ENCODE measurements around the gene PRLH.

PRLH gene

DNA sequence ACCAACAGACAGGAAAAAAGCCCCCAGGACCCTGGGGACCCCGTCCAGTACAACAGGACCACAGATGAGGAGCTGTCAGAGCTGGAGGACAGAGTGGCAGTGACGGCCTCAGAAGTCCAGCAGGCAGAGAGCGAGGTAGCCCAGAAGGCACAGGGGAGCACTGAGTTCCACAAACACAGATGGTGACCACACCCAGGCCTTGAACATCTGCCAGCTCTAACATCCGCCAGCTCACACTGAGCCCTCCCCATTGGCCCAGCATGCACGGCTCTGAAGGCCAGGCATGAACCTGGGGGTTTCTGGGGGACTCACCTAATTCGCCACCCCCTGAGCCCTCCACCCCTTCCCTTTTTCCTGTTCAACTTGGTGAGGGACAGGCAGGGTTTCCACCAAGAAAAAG is 25.6 kb upstream of the PRLH start:
- no peak overlapping the region for H3K27ac ChIP-seq
- TF ChIP-seq, protein P1, sequence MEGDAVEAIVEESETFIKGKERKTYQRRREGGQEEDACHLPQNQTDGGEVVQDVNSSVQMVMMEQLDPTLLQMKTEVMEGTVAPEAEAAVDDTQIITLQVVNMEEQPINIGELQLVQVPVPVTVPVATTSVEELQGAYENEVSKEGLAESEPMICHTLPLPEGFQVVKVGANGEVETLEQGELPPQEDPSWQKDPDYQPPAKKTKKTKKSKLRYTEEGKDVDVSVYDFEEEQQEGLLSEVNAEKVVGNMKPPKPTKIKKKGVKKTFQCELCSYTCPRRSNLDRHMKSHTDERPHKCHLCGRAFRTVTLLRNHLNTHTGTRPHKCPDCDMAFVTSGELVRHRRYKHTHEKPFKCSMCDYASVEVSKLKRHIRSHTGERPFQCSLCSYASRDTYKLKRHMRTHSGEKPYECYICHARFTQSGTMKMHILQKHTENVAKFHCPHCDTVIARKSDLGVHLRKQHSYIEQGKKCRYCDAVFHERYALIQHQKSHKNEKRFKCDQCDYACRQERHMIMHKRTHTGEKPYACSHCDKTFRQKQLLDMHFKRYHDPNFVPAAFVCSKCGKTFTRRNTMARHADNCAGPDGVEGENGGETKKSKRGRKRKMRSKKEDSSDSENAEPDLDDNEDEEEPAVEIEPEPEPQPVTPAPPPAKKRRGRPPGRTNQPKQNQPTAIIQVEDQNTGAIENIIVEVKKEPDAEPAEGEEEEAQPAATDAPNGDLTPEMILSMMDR (conservative IDR thresholded peaks at IDR 0.05), result no peak

DNA sequence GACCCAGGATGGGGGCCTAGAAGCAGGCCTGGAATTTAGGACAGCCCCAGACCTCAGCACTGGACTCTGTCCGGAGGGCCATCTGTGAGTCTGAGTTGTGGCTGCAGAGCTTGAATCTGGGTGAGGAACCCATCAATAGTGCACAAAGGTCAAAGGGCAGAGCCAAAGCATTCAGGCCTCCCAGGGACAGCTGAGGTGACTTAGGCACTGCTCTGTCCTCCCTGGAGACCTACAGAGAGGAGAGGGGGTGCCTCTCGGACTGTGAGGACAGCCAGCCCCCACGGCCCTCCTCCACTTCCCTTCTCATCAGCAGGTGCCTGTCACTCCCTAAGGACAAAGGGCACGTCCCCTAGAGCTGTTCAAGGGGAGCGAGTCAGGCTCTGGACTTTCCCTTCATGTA is 25.1 kb upstream of the PRLH start:
- TF ChIP-seq, protein P1 (conservative IDR thresholded peaks at IDR 0.05), result no peak
- H3K27ac ChIP-seq, result no peak overlapping the region

DNA sequence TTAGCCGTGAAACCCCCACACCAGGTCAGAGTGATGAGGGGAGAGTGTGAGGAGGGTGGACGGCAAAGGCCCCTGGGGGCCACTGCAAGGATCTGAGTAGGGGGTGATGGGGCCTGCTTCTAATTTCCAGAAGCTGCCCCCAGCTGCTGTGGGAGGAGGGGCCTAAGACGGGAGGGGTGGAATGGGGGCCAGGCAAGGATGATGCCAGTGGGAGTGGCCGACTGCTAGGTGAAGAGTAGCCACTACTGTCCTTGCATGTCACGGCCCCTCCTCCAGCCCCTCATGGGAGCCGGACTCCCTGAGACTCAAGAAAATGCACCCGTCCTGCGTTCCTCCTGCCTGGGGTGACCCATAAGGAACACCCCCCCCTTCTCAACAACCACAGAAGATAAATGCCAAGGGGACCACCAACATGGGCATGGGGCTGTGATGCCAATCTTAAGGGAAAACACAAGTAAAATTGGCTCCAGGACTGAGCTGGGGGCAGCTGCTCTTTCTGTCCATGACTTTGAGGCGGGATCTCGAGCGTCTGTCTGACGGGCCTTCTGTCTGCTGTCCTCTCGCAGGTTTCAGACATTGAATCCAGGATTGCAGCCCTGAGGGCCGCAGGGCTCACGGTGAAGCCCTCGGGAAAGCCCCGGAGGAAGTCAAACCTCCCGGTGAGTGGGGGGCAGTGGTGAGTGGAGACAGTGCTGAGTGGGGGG is 24.2 kb upstream of the PRLH start:
- no peak overlapping the region for H3K27ac ChIP-seq
- TF ChIP-seq, protein P1 (conservative IDR thresholded peaks at IDR 0.05), result no peak

DNA sequence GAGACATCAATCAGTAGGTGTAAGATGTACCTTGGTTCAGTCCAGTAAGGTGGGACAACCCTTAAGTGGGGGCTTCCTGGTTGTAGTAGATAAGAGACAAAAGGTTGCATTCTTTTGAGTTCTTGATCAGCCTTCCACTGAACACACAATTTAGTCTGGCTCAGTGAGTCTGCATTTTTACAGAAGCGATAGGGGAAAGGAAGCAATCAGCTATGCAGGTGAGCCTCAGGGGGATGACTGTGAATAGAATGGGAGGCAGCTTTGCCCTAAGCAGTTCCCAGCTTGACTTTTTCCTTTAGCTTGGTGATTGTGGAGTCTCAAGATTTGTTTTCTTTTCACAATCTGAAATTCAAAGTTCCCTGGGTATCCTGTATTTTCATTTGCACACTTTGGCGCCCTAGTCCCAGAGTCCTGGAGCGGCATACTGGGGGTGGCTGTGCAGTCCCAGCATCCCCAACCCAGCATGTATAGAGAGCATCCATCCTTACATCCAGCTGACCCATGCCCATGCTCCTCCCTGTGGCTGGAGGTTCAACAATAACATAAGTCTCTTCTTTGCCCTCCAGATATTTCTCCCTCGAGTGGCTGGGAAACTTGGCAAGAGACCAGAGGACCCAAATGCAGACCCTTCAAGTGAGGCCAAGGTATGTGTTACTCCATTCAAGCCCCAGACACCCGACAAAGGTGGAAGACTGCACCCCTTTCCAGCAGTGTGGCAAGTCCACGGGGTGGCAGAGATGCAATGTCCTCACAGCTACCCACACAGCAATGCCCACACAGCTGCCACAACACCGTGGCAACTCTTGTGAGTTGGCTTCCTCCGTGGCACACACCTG is 20.1 kb upstream of the PRLH start:
- H3K27ac ChIP-seq, result no peak overlapping the region
- TF ChIP-seq, protein P1 (conservative IDR thresholded peaks at IDR 0.05), result no peak

DNA sequence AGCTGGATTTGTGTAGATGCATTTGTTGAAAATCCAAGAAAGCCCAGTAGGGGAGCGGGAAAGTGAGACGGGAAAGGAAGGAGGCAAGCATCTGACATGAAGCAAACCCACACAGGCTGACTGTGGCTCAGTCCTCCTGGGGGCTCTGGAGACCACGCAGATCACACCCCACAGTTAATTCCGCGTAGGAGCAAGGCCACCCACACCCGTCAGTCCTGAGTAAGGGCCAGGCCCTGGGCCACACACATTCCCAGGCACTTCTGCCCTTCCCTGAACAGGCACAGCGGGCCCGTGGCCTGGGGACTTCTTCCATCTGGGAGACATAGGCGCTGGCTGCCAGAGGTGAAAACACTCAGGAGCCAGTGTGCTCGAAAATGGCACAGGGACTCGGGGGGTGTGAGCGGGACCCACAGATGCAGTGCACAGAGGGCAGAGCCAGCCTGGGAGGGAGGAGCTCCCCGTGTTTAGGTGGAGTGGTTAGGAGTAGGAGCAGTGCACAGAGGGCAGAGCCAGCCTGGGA is 19.4 kb upstream of the PRLH start:
- TF ChIP-seq, protein P1 (conservative IDR thresholded peaks at IDR 0.05), result no peak
- no peak overlapping the region for H3K27ac ChIP-seq

DNA sequence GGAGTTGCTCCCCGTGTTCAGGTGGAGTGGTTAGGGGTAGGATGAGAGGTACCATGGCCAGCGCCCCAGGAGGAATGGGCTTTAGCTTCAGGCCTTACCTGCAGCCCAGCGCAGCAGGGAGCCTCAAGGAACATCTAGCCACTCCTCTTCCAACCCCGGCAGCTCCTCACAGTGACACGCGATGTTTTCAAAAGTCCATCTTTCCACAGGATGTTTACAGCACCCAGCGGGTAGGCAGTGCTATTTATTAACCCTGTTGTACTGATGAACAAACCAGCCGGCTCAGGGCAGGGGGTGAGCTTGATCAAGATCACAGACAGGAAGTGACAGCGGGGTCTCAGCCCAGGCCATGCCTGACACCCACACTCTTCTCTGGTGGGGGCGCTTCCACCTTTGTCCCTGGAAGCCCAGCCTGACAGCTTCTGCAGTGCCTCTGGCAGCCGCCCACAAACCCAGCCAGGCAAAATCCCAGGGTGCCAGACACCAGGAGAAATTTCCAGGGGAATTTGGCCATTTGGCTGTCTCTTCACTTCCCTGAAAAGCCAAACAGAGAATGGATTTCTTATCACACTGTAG is 18.4 kb upstream of the PRLH start:
- TF ChIP-seq, protein P1 (conservative IDR thresholded peaks at IDR 0.05), result no peak
- H3K27ac ChIP-seq, result no peak overlapping the region

DNA sequence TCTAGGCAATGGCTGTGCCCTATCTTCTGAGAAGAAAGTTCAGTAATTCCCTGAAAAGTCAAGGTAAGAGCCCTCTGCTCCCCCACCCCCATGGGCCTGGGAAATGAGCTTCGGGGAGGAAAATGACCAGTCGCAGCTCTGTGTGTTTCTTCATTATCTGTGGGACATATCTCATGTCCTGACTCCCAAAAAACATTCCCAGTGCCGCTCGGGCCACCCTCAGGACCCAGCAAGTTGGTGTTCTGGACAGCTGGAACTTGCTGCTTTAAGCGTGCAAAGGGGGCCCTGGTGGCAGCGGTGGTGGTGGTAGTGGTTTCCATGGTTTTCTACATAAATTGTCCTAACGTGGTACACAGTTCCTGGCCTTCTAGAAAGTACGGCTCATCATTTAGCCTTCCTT is 17.2 kb upstream of the PRLH start:
- H3K27ac ChIP-seq, result no peak overlapping the region
- TF ChIP-seq, protein P1 (conservative IDR thresholded peaks at IDR 0.05), result no peak
